H1 (cell line): ENCODE measurements around the gene DLL1. TPM values are rescaled to one million over a fixed set of nuclear protein-coding genes. Genes with fewer than 3 reads are reported as not detected.

ENCODE experiments used
- CTCF ChIA-PET: fragments of 300-600 bp; sonication (Branson Sonifier 250); formaldehyde crosslinking; loops from one replicate; lab custom pipeline; 2021; ENCODE audit not compliant: partially characterized antibody; lab: Charles Lee
- POLR2A ChIA-PET: fragments of 300-600 bp; sonication (Branson Sonifier 250); formaldehyde crosslinking; loops from one replicate; lab custom pipeline; 2021; ENCODE audit warnings: inconsistent platforms; ENCODE audit not compliant: partially characterized antibody; lab: Charles Lee
- DNase-seq, 2 experiments: peaks; one replicate each; pipeline versions ENCODE4 v3.0.0 to v3.0.0-alpha.2; 2010 to 2022; ENCODE audit warnings: low spot score in 2 of 2, low read depth in 1 of 2, mixed read lengths in 1 of 2
- FAIRE-seq: peaks from 2 replicates; lab custom pipeline; 2011; peaks lifted over from hg19 to GRCh38; lab: Jason Lieb, UNC
- H2AFZ ChIP-seq: 2 replicates; pipeline ENCODE4 v1.8.1; 2012; ENCODE audit warnings: low read length, inconsistent platforms
- H2AK5ac ChIP-seq: 2 replicates; pipeline ENCODE4 v1.6.1; 2013; ENCODE audit warnings: low read depth, low read length
- H2BK120ac ChIP-seq: replicated peaks from 2 replicates; pipeline ENCODE3; 2013; ENCODE audit warnings: low read depth, low read length, inconsistent platforms
- H2BK12ac ChIP-seq: 2 replicates; pipeline ENCODE4 v1.6.1; 2013; ENCODE audit warnings: low read depth, low read length
- H2BK15ac ChIP-seq: 2 replicates; pipeline ENCODE4 v1.6.1; 2013; ENCODE audit warnings: low read length
- H2BK20ac ChIP-seq: 2 replicates; pipeline ENCODE4 v1.6.1; 2013; ENCODE audit warnings: low read length
- H2BK5ac ChIP-seq: 2 replicates; pipeline ENCODE4 v1.6.1; 2013; ENCODE audit warnings: low read depth, low read length
- H3K14ac ChIP-seq: 2 replicates; pipeline ENCODE4 v1.6.1; 2013; ENCODE audit warnings: inconsistent platforms; ENCODE audit not compliant: insufficient read length
- H3K18ac ChIP-seq: 2 replicates; pipeline ENCODE4 v1.6.1; 2013; ENCODE audit warnings: low read length; ENCODE audit errors: extremely low read depth
- H3K23ac ChIP-seq: 2 replicates; pipeline ENCODE4 v1.6.1; 2013; ENCODE audit warnings: inconsistent platforms; ENCODE audit not compliant: insufficient read length
- H3K23me2 ChIP-seq: 2 replicates; pipeline ENCODE4 v1.6.1; 2013; ENCODE audit warnings: low read depth, low read length
- H3K27ac ChIP-seq: 2 replicates; pipeline ENCODE4 v1.6.1; 2011; ENCODE audit warnings: low read depth, low read length, inconsistent platforms
- H3K27me3 ChIP-seq, 4 experiments: replicated peaks in 1 of 4; 1 replicate in 1 of 4; 2 replicates in 3 of 4; pipeline versions ENCODE4 v1.6.1 to v1.8.1; 2011 to 2013; ENCODE audit warnings: low read length in 3 of 4, mild to moderate bottlenecking in 3 of 4, inconsistent platforms in 2 of 4, mixed read lengths in 2 of 4, moderate library complexity in 1 of 4; ENCODE audit not compliant: control insufficient read depth in 3 of 4, insufficient read depth in 3 of 4; ENCODE audit errors: extremely low read depth in 1 of 4
- H3K36me3 ChIP-seq, 4 experiments: 2 replicates each; pipeline versions ENCODE4 v1.6.1 to v1.8.1; 2011 to 2013; ENCODE audit warnings: mild to moderate bottlenecking in 4 of 4, low read length in 3 of 4, moderate library complexity in 2 of 4, control low read depth in 1 of 4, inconsistent platforms in 1 of 4; ENCODE audit not compliant: insufficient read depth in 4 of 4, control insufficient read depth in 2 of 4
- H3K4ac ChIP-seq: replicated peaks from 2 replicates; pipeline ENCODE3; 2013; ENCODE audit warnings: low read length, low read depth, mixed read lengths, inconsistent platforms; ENCODE audit not compliant: insufficient read length
- H3K4me1 ChIP-seq, 4 experiments: replicated peaks in 1 of 4; 1 replicate in 1 of 4; 2 replicates in 3 of 4; pipeline versions ENCODE4 v1.6.1 to v1.8.1; 2011 to 2013; ENCODE audit warnings: low read length in 3 of 4, inconsistent platforms in 2 of 4, mixed read lengths in 1 of 4; ENCODE audit not compliant: insufficient read depth in 4 of 4, control insufficient read depth in 3 of 4
- H3K4me2 ChIP-seq, 2 experiments: 2 replicates each; pipeline versions ENCODE4 v1.6.1 to v1.8.1; 2011 to 2013; ENCODE audit warnings: low read depth in 2 of 2, low read length in 2 of 2, control low read depth in 1 of 2, inconsistent platforms in 1 of 2, mild to moderate bottlenecking in 1 of 2; ENCODE audit not compliant: insufficient read depth in 1 of 2
- H3K4me3 ChIP-seq, 4 experiments: fragments of 200-600, 300-600 bp in 1 of 4; sonication (generic), shearing (Covaris generic), sonication (Bioruptor Twin) in 1 of 4; 2 replicates each; pipeline versions ENCODE4 v1.5.1 to v1.8.1; 2011 to 2016; ENCODE audit warnings: low read length in 4 of 4, low read depth in 3 of 4, control low read depth in 2 of 4, inconsistent platforms in 2 of 4, mild to moderate bottlenecking in 2 of 4, mixed read lengths in 1 of 4, moderate library complexity in 1 of 4; ENCODE audit not compliant: insufficient read depth in 2 of 4; ENCODE audit errors: extremely low read depth in 1 of 4
- H3K56ac ChIP-seq: replicated peaks from 2 replicates; pipeline ENCODE3; 2013; ENCODE audit warnings: low read depth, mild to moderate bottlenecking, mixed read lengths, low read length, inconsistent platforms; ENCODE audit not compliant: insufficient read length
- H3K79me1 ChIP-seq: 2 replicates; pipeline ENCODE4 v1.6.1; 2013; ENCODE audit warnings: low read depth, low read length, control low read depth
- H3K79me2 ChIP-seq, 2 experiments: 2 replicates each; pipeline versions ENCODE4 v1.6.1 to v1.8.1; 2012 to 2013; ENCODE audit warnings: low read length in 2 of 2, mild to moderate bottlenecking in 2 of 2, inconsistent platforms in 1 of 2; ENCODE audit not compliant: insufficient read depth in 2 of 2, control insufficient read depth in 1 of 2
- H3K9ac ChIP-seq, 4 experiments: replicated peaks in 1 of 4; 1 replicate in 1 of 4; 2 replicates in 3 of 4; pipeline versions ENCODE4 v1.6.1 to v1.8.1; 2011 to 2013; ENCODE audit warnings: low read depth in 3 of 4, low read length in 3 of 4, control low read depth in 2 of 4, mild to moderate bottlenecking in 2 of 4, moderate library complexity in 2 of 4, inconsistent platforms in 1 of 4; ENCODE audit errors: extremely low read depth in 1 of 4
- H3K9me3 ChIP-seq, 2 experiments: 2 replicates each; pipeline versions ENCODE4 v1.6.1 to v1.8.1; 2012 to 2013; ENCODE audit warnings: mild to moderate bottlenecking in 2 of 2, moderate library complexity in 2 of 2, control low read depth in 1 of 2, inconsistent platforms in 1 of 2, low read depth in 1 of 2, low read length in 1 of 2, mixed read lengths in 1 of 2; ENCODE audit not compliant: insufficient read depth in 2 of 2
- H4K20me1 ChIP-seq, 2 experiments: replicated peaks in 1 of 2; 2 replicates each; pipeline versions ENCODE3 to v1.8.1; 2011 to 2013; ENCODE audit warnings: inconsistent platforms in 2 of 2, low read length in 2 of 2, mild to moderate bottlenecking in 1 of 2; ENCODE audit not compliant: insufficient read depth in 2 of 2, control insufficient read depth in 1 of 2
- H4K5ac ChIP-seq: 2 replicates; pipeline ENCODE4 v1.6.1; 2013; ENCODE audit warnings: low read length, low read depth, mixed read lengths, inconsistent platforms; ENCODE audit not compliant: insufficient read length
- H4K8ac ChIP-seq: 2 replicates; pipeline ENCODE4 v1.8.0; 2013; ENCODE audit warnings: mild to moderate bottlenecking, moderate library complexity, low read length, inconsistent platforms; ENCODE audit not compliant: insufficient read depth; ENCODE audit errors: extremely low read depth
- H4K91ac ChIP-seq: replicated peaks from 2 replicates; pipeline ENCODE3; 2013; ENCODE audit warnings: low read length, mixed read lengths, inconsistent platforms; ENCODE audit not compliant: insufficient read length
- CBX5 ChIP-seq: fragments of 300-800, 300-1000 bp; sonication (generic); IDR thresholded peaks from 2 replicates; pipeline ENCODE4 v1.7.1; 2016; ENCODE audit warnings: antibody characterized with exemption, low read length, low read depth
- FOSL1 ChIP-seq: IDR thresholded peaks from 2 replicates; pipeline ENCODE4 v1.6.1; 2011; ENCODE audit warnings: mild to moderate bottlenecking, low read depth, low read length, moderate library complexity; ENCODE audit not compliant: insufficient read depth
- WGBS, 2 experiments: shearing (Covaris generic) in 1 of 2; methylation state at CpG; one replicate each; pipeline versions ENCODE4 v1.1.6 to v1.1.7; 2013 to 2015; ENCODE audit warnings: low lambda C conversion rate in 2 of 2, mixed read lengths in 2 of 2, inconsistent platforms in 1 of 2, low coverage in 1 of 2, missing lambda C conversion rate in 1 of 2; ENCODE audit not compliant: insufficient replicate concordance in 2 of 2, insufficient coverage in 1 of 2, insufficient read length in 1 of 2; ENCODE audit errors: extremely low coverage in 1 of 2, missing lambda C conversion rate in 1 of 2; 5-methylcytosine and 5-hydroxymethylcytosine counted together
- polyA plus RNA-seq, 7 experiments: library from polyadenylated mRNA; depleted of rRNA in 3 of 7; stranded (reverse) in 5 of 7; unstranded in 2 of 7; fragments of >200 nt in 5 of 7; fragments of 200-250 nt in 2 of 7; gene quantifications; 1 replicate in 5 of 7; 2 replicates in 1 of 7; 4 replicates in 1 of 7; pipeline versions ENCODE4 v1.2.1 to v1.2.3, GENCODE V29; 2011 to 2013; ENCODE audit warnings: missing spikeins in 2 of 7, mixed read lengths in 2 of 7
- total RNA-seq: library from RNA; stranded (reverse); fragmentation: NEBNext Ultra II Directional; extraction: Animal tissue kit (Norgen Biotek cat#: 25700); gene quantifications from 2 replicates; pipeline ENCODE4 v1.2.1, GENCODE V29; 2021

DLL1 gene
- total and polyA plus RNA-seq, 2 of the 8 experiments (the other 6 are each of a cell fraction or from before 2014, with no cell fraction given) = 1.7 to 3.8 TPM

DNA sequence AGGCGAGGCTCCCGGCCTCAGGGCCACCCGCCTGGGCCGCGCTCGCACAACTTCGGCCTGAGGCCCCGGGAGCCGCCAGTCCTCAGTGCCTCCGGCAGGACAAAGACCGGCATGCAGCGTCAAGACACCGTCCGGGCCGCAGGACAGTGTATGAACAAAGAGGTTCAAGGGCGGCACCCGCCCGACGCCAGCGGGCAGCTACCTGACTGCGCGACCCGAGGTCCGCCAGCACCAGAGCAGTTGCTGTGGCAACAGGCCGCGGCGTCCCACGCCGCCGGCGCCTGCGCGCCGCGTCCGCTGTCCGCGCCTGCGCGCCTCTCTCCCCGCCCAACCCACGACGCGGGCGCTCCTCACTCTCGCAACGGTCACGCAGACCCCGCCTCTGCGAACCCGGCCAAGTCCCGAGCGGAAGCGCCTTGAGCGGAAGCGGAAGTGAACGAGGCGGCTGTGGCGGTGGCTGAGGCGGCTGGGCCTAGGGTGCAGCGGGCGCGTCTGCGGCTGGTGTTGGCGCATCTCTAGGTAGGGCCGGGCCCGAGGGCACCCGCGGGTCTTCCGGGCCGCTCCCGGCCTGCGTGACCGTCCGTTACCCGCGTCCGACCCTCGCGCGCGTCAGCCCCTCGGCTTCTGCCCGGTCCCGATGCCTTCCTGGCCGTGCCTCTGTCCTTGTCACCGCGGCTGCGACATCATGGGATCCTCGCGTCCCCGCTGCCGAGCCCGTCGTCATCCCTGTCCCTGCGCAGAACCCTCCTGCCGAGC lies 15.6 kb upstream of the DLL1 start, which contains the start of gene FAM120B:
Gene FAM120B, plus strand, starts transcription at position 435 of the 756 bp plus-strand sequence. CDS start 10,633 bp downstream, outside the sequence.
- POLR2A ChIA-PET = interaction anchor here (0.7 to 2.2 kb wide), 6 partner anchors 9 to 117 kb away, joined by 3 to 10 read pairs (median 5); partner anchors contain the start of gene DLL1
- Histone ChIP-seq H3K4me3 (peak within 1 kb of the TSS; percentile 55 to 72 (median 64)), H2AK5ac (peak within 1 kb of the TSS; percentile 95; the same call in 1 of the 2 replicates), H3K23me2 (peaks cover 16% of the 10 kb centered on the region; the same call in 1 of the 2 replicates), H3K9me3 (peaks cover 17 to 23% of the 10 kb centered on the region in 2 experiments), H3K4me1 (peaks cover 0 to 9% (median 0%) of the 10 kb centered on the region in 4 experiments; a peak in 3 of 7 replicates), H3K79me1 (no peaks in the 10 kb centered on the region; the same call in 1 of the 2 replicates), H3K9ac (peak within 1 kb of the TSS in 3 of 4 experiments; percentile 45 to 66 (median 48); a peak in 6 of 7 replicates), H3K27ac (no peak within 1 kb of the TSS), H2AFZ (peak within 1 kb of the TSS; percentile 12), H3K4ac (peak within 1 kb of the TSS; percentile 83), H3K4me2 (peak within 1 kb of the TSS; percentile 90 to 93), H3K14ac (no peak within 1 kb of the TSS), H4K5ac (peak within 1 kb of the TSS; percentile 32), H3K27me3 (peaks cover 0 to 28% (median 18%) of the 10 kb centered on the region in 4 experiments; a peak in 6 of 7 replicates), H3K36me3 (peaks cover 0 to 13% (median 3%) of the 10 kb centered on the region in 4 experiments; a peak in 2 of 8 replicates), H4K91ac (peak within 1 kb of the TSS; percentile 76), H2BK15ac (peak within 1 kb of the TSS; percentile 37; the same call in 1 of the 2 replicates), H4K8ac (peak within 1 kb of the TSS; percentile 93), H3K23ac (peak within 1 kb of the TSS; percentile 97), H3K18ac (peak within 1 kb of the TSS; percentile 91), H2BK5ac (peak within 1 kb of the TSS; percentile 47; the same call in 1 of the 2 replicates), H3K79me2 (peaks cover 0 to 23% of the 10 kb centered on the region in 2 experiments; a peak in 2 of 4 replicates), H2BK120ac (peak within 1 kb of the TSS; percentile 56), H2BK20ac (peak within 1 kb of the TSS; percentile 6; the same call in 1 of the 2 replicates), H3K56ac (peak within 1 kb of the TSS; percentile 50), H4K20me1 (peaks cover 0 to 2% of the 10 kb centered on the region in 2 experiments), H2BK12ac (peak within 1 kb of the TSS; percentile 71; the same call in 1 of the 2 replicates)
- FAIRE-seq (no peak), DNase-seq (peak; percentile 53 to 82)
- WGBS, 2 experiments = 3% methylated on average over 74 of the region's 97 CpGs; no CpG with 5 or more reads in 1 of the 2 experiments
- CTCF ChIA-PET = interaction anchor here (1.0 to 1.2 kb wide), 2 partner anchors 9 to 28 kb away, joined by 3 read pairs; no protein-coding TSS in a partner anchor
- TF ChIP-seq CBX5 = no peak
- TF ChIP-seq FOSL1 = no peak
